GM12878 (cell line): ENCODE data around the gene FHL1. TPM values are rescaled to one million over a fixed set of nuclear protein-coding genes. Genes with fewer than 3 reads are reported as not detected.

Experiments
- ATAC-seq: fragments of 200-7000 bp; cut with Tn5 transposase; 3 replicates; pipeline ENCODE4 v1.9.1; 2020; ENCODE audit warnings: mild to moderate bottlenecking, moderate library complexity
- BruUV-seq: library from RNA; stranded (reverse); fragments of 400-500 nt; replicated peaks from 2 replicates; lab custom pipeline; 2021; lab: Mats Ljungman, UMichigan
- CTCF ChIA-PET: fragments of 300-600 bp; sonication (Branson Sonifier 250); formaldehyde crosslinking; extraction: SDS; loops from one replicate; lab custom pipeline; 2021; ENCODE audit warnings: inconsistent platforms; lab: Yijun Ruan, JAX
- POLR2A ChIA-PET: fragments of 350-600 bp; formaldehyde crosslinking; extraction: SDS; loops from one replicate; lab custom pipeline; 2021; ENCODE audit warnings: inconsistent platforms; lab: Charles Lee
- RAD21 ChIA-PET: fragments of 300-600 bp; sonication (Branson Sonifier 250); formaldehyde crosslinking; loops from one replicate; lab custom pipeline; 2023; ENCODE audit warnings: antibody characterized with exemption; ENCODE audit not compliant: unreplicated experiment; lab: Charles Lee
- SMC1A ChIA-PET: fragments of 300-600 bp; sonication (Branson Sonifier 250); formaldehyde crosslinking; loops from one replicate; lab custom pipeline; 2023; ENCODE audit not compliant: unreplicated experiment, uncharacterized antibody; lab: Charles Lee
- DNase-seq: peaks from one replicate; pipeline ENCODE4 v3.0.0-alpha.2; 2011; ENCODE audit warnings: low read depth, low spot score
- FAIRE-seq: peaks from 3 replicates; lab custom pipeline; 2011; peaks lifted over from hg19 to GRCh38; lab: Jason Lieb, UNC
- H2AFZ ChIP-seq: 2 replicates; pipeline ENCODE4 v1.6.0; 2011; ENCODE audit warnings: low read depth, low read length, control low read depth; ENCODE audit not compliant: control insufficient read depth
- H3K27ac ChIP-seq: 2 replicates; pipeline ENCODE4 v1.5.1; 2011; ENCODE audit warnings: control low read depth; ENCODE audit not compliant: control insufficient read depth, insufficient read depth
- H3K27me3 ChIP-seq, 2 experiments: replicated peaks in 1 of 2; 2 replicates each; pipeline versions ENCODE4 v1.6.0 to v1.6.1; 2011; ENCODE audit warnings: low read length in 1 of 2; ENCODE audit not compliant: control insufficient read depth in 2 of 2, insufficient read depth in 2 of 2
- H3K36me3 ChIP-seq, 2 experiments: 2 replicates each; pipeline ENCODE4 v1.5.1; 2011; ENCODE audit warnings: low read length in 1 of 2; ENCODE audit not compliant: control insufficient read depth in 2 of 2, insufficient read depth in 2 of 2
- H3K4me1 ChIP-seq: 2 replicates; pipeline ENCODE4 v1.6.1; 2011; ENCODE audit warnings: mild to moderate bottlenecking, low read length, moderate library complexity, mixed read lengths; ENCODE audit not compliant: control insufficient read depth, insufficient read depth
- H3K4me2 ChIP-seq: 2 replicates; pipeline ENCODE4 v1.6.0; 2011; ENCODE audit warnings: control low read depth; ENCODE audit not compliant: control insufficient read depth, insufficient read depth
- H3K4me3 ChIP-seq: fragments of 200-600 bp; sonication (generic); 2 replicates; pipeline ENCODE4 v1.5.1; 2016
- H3K79me2 ChIP-seq: 2 replicates; pipeline ENCODE4 v1.6.0; 2011; ENCODE audit warnings: low read length; ENCODE audit not compliant: control insufficient read depth, insufficient read depth
- H3K9ac ChIP-seq: 2 replicates; pipeline ENCODE4 v1.8.0; 2011; ENCODE audit warnings: low read length, control low read depth, mixed read lengths; ENCODE audit not compliant: control insufficient read depth, insufficient read depth
- H3K9me3 ChIP-seq: replicated peaks from 3 replicates; pipeline ENCODE4 v1.5.1; 2011; ENCODE audit warnings: mild to moderate bottlenecking, low read length; ENCODE audit not compliant: control insufficient read depth, insufficient read depth
- H4K20me1 ChIP-seq: 2 replicates; pipeline ENCODE4 v1.6.0; 2011; ENCODE audit not compliant: control insufficient read depth, insufficient read depth
- CREM ChIP-seq: IDR thresholded peaks from 2 replicates; pipeline ENCODE4 v1.6.1; 2014; ENCODE audit warnings: antibody characterized with exemption, low read depth
- EED ChIP-seq: sonication (generic); IDR thresholded peaks from 2 replicates; pipeline ENCODE4 v1.6.1; 2016; ENCODE audit warnings: antibody characterized with exemption, low read depth
- ELK1 ChIP-seq: IDR thresholded peaks from 2 replicates; pipeline ENCODE4 v1.6.1; 2012; ENCODE audit warnings: low read depth, low read length, improper control_type of control experiment
- FOXK2 ChIP-seq: fragments of 450-650 bp; IDR thresholded peaks from 2 replicates; pipeline ENCODE4 v1.6.1; 2017; ENCODE audit warnings: mild to moderate bottlenecking, moderate library complexity
- HDAC2 ChIP-seq: fragments of 200-600 bp; sonication (generic); IDR thresholded peaks from 2 replicates; pipeline ENCODE4 v1.6.1; 2017
- IKZF1 ChIP-seq: fragments of 450-650 bp; conservative IDR thresholded peaks from 2 replicates; pipeline ENCODE4 v1.6.1; 2017; ENCODE audit warnings: antibody characterized with exemption, mild to moderate bottlenecking
- MTA2 ChIP-seq: fragments of 450-650 bp; IDR thresholded peaks from 2 replicates; pipeline ENCODE4 v1.6.1; 2016; ENCODE audit warnings: low read depth, mild to moderate bottlenecking, moderate library complexity
- PAX8 ChIP-seq: fragments of 450-650 bp; IDR thresholded peaks from 2 replicates; pipeline ENCODE4 v1.6.1; 2017; ENCODE audit warnings: mild to moderate bottlenecking, moderate library complexity
- REST ChIP-seq: IDR thresholded peaks from 2 replicates; pipeline ENCODE4 v1.6.1; 2012; ENCODE audit warnings: mild to moderate bottlenecking, low read depth, low read length
- WRNIP1 ChIP-seq: IDR thresholded peaks from 2 replicates; pipeline ENCODE4 v1.6.1; 2011; ENCODE audit warnings: low read depth, low read length, improper control_type of control experiment, borderline replicate concordance
- WGBS: methylation state at CpG from one replicate; pipeline ENCODE4 v1.1.6; 2016; ENCODE audit warnings: low lambda C conversion rate; ENCODE audit not compliant: insufficient replicate concordance, insufficient coverage; ENCODE audit errors: missing lambda C conversion rate; 5-methylcytosine and 5-hydroxymethylcytosine counted together
- in situ Hi-C: fragments of 300-500 bp; cut with MboI; formaldehyde crosslinking; loops from 9 replicates; pipeline ENCODE4 v1.14.3; 2018; ENCODE audit warnings: mixed read lengths
- intact Hi-C: fragments of 100-400 bp; cut with micrococcal nuclease; formaldehyde crosslinking; loops from one replicate; pipeline ENCODE4 v1.14.2; 2022; ENCODE audit not compliant: unreplicated experiment
- polyA plus RNA-seq, 11 experiments: library from polyadenylated mRNA; depleted of rRNA in 4 of 11; unstranded in 6 of 11; stranded (reverse) in 5 of 11; fragments of >200 nt; fragmentation: Nextera tagmentation in 4 of 11; fragmentation: Illumina TruSeq in 1 of 11; extraction: Ambion mirVana in 4 of 11; extraction: Trizol in 1 of 11; gene quantifications; 1 replicate in 1 of 11; 2 replicates in 10 of 11; pipeline versions ENCODE4 v1.2.1 to v1.2.3, GENCODE V29; 2011 to 2016; ENCODE audit warnings: inconsistent platforms in 2 of 11, missing spikeins in 2 of 11, low read depth in 1 of 11
- total RNA-seq, 4 experiments: library from RNA; depleted of rRNA in 3 of 4; stranded (reverse); fragments of >200 nt in 3 of 4; fragmentation: Illumina TruSeq in 1 of 4; extraction: Trizol in 1 of 4; gene quantifications; 2 replicates each; pipeline versions ENCODE4 v1.2.1 to v1.2.3, GENCODE V29; 2013 to 2021

The FHL1 gene
- total and polyA plus RNA-seq, 10 of the 15 experiments (the other 5 are each of a cell fraction or from before 2014, with no cell fraction given): 0.13 to 0.59 (median 0.34) TPM; not detected in 1

- ChIA-PET SMC1A (interaction anchor here (0.9 kb wide), 1 partner anchor 139 kb away, joined by 3 read pairs; no protein-coding TSS in a partner anchor), POLR2A (interaction anchor here (0.7 kb wide), 1 partner anchor 385 kb away, joined by 3 read pairs; no protein-coding TSS in a partner anchor), CTCF (no interaction called here), RAD21 (no interaction called here)
- no peak overlapping the region for H3K4me2 ChIP-seq
- intact Hi-C loops: no loop called here
- no peak for ATAC-seq
- no peaks in the 10 kb centered on the region for H3K9me3 ChIP-seq
- H4K20me1 ChIP-seq: no peaks in the 10 kb centered on the region
- no peaks in the 10 kb centered on the region for H3K4me1 ChIP-seq
- BruUV-seq: no TSS peak
- no peak overlapping the region for H3K4me3 ChIP-seq
- H3K79me2 ChIP-seq: no peaks in the 10 kb centered on the region
- H3K27ac ChIP-seq: no peak overlapping the region
- DNase-seq: no peak
- no peak overlapping the region for H2AFZ ChIP-seq
- TF ChIP-seq ELK1 (no peak), CREM (no peak), IKZF1 (no peak), MTA2 (no peak), FOXK2 (no peak), EED (no peak)
- no peak overlapping the region for H3K9ac ChIP-seq
- no peaks in the 10 kb centered on the region; a peak in 2 of 4 replicates for H3K27me3 ChIP-seq
- no peaks in the 10 kb centered on the region for H3K36me3 ChIP-seq
- in situ Hi-C loops: no loop called here
- no peak for FAIRE-seq
These were observed 50.7 kb downstream of the FHL1 start for GRCh38 chrX:136198010-136198409.

GRCh38 chrX:136198678-136199243 lies 51.4 kb downstream of the FHL1 start:
- intact Hi-C loops: no loop called here
- H3K9ac ChIP-seq: no peak overlapping the region
- H3K4me1 ChIP-seq: no peaks in the 10 kb centered on the region
- DNase-seq (no peak), ATAC-seq (no peak), FAIRE-seq (no peak)
- H3K27ac ChIP-seq: no peak overlapping the region
- no peak overlapping the region for H2AFZ ChIP-seq
- H3K9me3 ChIP-seq: no peaks in the 10 kb centered on the region
- in situ Hi-C loops: no loop called here
- H3K79me2 ChIP-seq: no peaks in the 10 kb centered on the region
- H3K4me3 ChIP-seq: no peak overlapping the region
- ChIA-PET RAD21 (no interaction called here), POLR2A (interaction anchor here (0.7 kb wide), 1 partner anchor 384 kb away, joined by 3 read pairs; no protein-coding TSS in a partner anchor), SMC1A (interaction anchor here (0.6 kb wide), 1 partner anchor 291 kb away, joined by 3 read pairs; no protein-coding TSS in a partner anchor), CTCF (no interaction called here)
- H3K4me2 ChIP-seq: no peak overlapping the region
- WGBS: 40% methylated on average over 6 of the region's 6 CpGs
- no TSS peak for BruUV-seq
- H4K20me1 ChIP-seq: no peaks in the 10 kb centered on the region
- H3K36me3 ChIP-seq: no peaks in the 10 kb centered on the region
- no peaks in the 10 kb centered on the region; a peak in 1 of 4 replicates for H3K27me3 ChIP-seq
- TF ChIP-seq HDAC2 (no peak), REST (no peak), WRNIP1 (no peak), PAX8 (no peak)
